HCT116 (cell line): ENCODE measurements around the gene C17orf58. TPM values are rescaled to one million over a fixed set of nuclear protein-coding genes. Genes with fewer than 3 reads are reported as not detected.

Source experiments
- ATAC-seq: fragments of 200-7000 bp; cut with Tn5 transposase; 2 replicates; pipeline ENCODE4 v1.9.1; 2020; ENCODE audit warnings: mild to moderate bottlenecking, moderate library complexity
- BruUV-seq: library from RNA; stranded (reverse); fragments of 400-500 nt; replicated peaks from 2 replicates; lab custom pipeline; 2021; lab: Mats Ljungman, UMichigan
- CTCF ChIA-PET: fragments of 300-600 bp; sonication (Branson Sonifier 250); formaldehyde crosslinking; loops from one replicate; lab custom pipeline; 2021; ENCODE audit warnings: antibody characterized with exemption; lab: Charles Lee
- POLR2A ChIA-PET: fragments of 300-600, 350-600 bp; sonication (Branson Sonifier 250); formaldehyde crosslinking; loops from one replicate; lab custom pipeline; 2021; ENCODE audit warnings: antibody characterized with exemption; lab: Charles Lee
- RAD21 ChIA-PET, 2 experiments: fragments of 300-600 bp; sonication (Branson Sonifier 250); formaldehyde crosslinking; loops; one replicate each; lab custom pipeline; 2023; ENCODE audit warnings: low total read pairs in 2 of 2; ENCODE audit not compliant: uncharacterized antibody in 2 of 2, unreplicated experiment in 2 of 2, low non-redundant PET in 1 of 2; lab: Charles Lee
- DNase-seq: peaks from one replicate; pipeline ENCODE4 v3.0.0-alpha.2; 2010; ENCODE audit warnings: low read depth, low spot score
- H2AFZ ChIP-seq: fragments of 200-600 bp; shearing (Covaris generic), sonication (generic); 2 replicates; pipeline ENCODE4 v1.6.1; 2017; ENCODE audit warnings: low read depth, mixed run types, mixed read lengths, antibody characterized with exemption, low read length; ENCODE audit not compliant: poor library complexity, severe bottlenecking
- H3K27ac ChIP-seq: 2 replicates; pipeline ENCODE4 v1.5.1; 2012; ENCODE audit warnings: low read depth, low read length
- H3K27me3 ChIP-seq: fragments of 200-600 bp; sonication (generic); 2 replicates; pipeline ENCODE4 v1.6.1; 2016; ENCODE audit warnings: mixed run types, low read length, mixed read lengths; ENCODE audit not compliant: insufficient read depth
- H3K36me3 ChIP-seq, 2 experiments: fragments of 200-500 bp in 1 of 2; fragments of 200-600 bp in 1 of 2; sonication (Bioruptor generic) in 1 of 2; sonication (generic) in 1 of 2; 2 replicates each; pipeline versions ENCODE4 v1.5.1 to v1.6.1; 2014 to 2016; ENCODE audit warnings: low read length in 2 of 2, inconsistent platforms in 1 of 2, mixed read lengths in 1 of 2, mixed run types in 1 of 2; ENCODE audit not compliant: insufficient read depth in 2 of 2, control insufficient read depth in 1 of 2
- H3K4me1 ChIP-seq, 2 experiments: fragments of 200-600 bp in 1 of 2; sonication (generic) in 1 of 2; 2 replicates each; pipeline versions ENCODE4 v1.5.1 to v1.6.1; 2012 to 2017; ENCODE audit warnings: low read length in 2 of 2, inconsistent platforms in 1 of 2, mild to moderate bottlenecking in 1 of 2, mixed read lengths in 1 of 2, mixed run types in 1 of 2, moderate library complexity in 1 of 2; ENCODE audit not compliant: insufficient read depth in 2 of 2, control insufficient read depth in 1 of 2
- H3K4me2 ChIP-seq: fragments of 200-600 bp; sonication (generic); 2 replicates; pipeline ENCODE4 v1.6.1; 2017; ENCODE audit warnings: mixed run types, low read length, mixed read lengths
- H3K4me3 ChIP-seq, 2 experiments: fragments of 200-600 bp in 1 of 2; sonication (generic) in 1 of 2; replicated peaks in 1 of 2; 2 replicates each; pipeline ENCODE4 v1.5.1; 2011 to 2016; ENCODE audit warnings: low read length in 2 of 2, control low read depth in 1 of 2, low read depth in 1 of 2, mild to moderate bottlenecking in 1 of 2, mixed read lengths in 1 of 2, mixed run types in 1 of 2
- H3K79me2 ChIP-seq: fragments of 200-600 bp; sonication (generic); 2 replicates; pipeline ENCODE4 v1.6.1; 2017; ENCODE audit warnings: mild to moderate bottlenecking, mixed run types, low read length, moderate library complexity, mixed read lengths; ENCODE audit not compliant: insufficient read depth
- H3K9ac ChIP-seq: fragments of 200-600 bp; sonication (generic); 2 replicates; pipeline ENCODE4 v1.6.1; 2016; ENCODE audit warnings: low read length, mixed read lengths
- H3K9me2 ChIP-seq: fragments of 200-600 bp; sonication (generic), shearing (Covaris generic); 2 replicates; pipeline ENCODE4 v1.6.1; 2017; ENCODE audit warnings: mixed run types, mild to moderate bottlenecking, moderate library complexity; ENCODE audit not compliant: insufficient read depth
- H3K9me3 ChIP-seq, 2 experiments: fragments of 200-500 bp in 1 of 2; fragments of 200-600 bp in 1 of 2; sonication (Bioruptor generic) in 1 of 2; sonication (generic) in 1 of 2; 2 replicates each; pipeline ENCODE4 v1.6.1; 2014 to 2017; ENCODE audit warnings: low read length in 2 of 2, mixed read lengths in 2 of 2, inconsistent platforms in 1 of 2, low read depth in 1 of 2, mild to moderate bottlenecking in 1 of 2, mixed run types in 1 of 2, moderate library complexity in 1 of 2; ENCODE audit not compliant: control insufficient read depth in 1 of 2, insufficient read depth in 1 of 2
- H4K20me1 ChIP-seq: fragments of 200-600 bp; sonication (generic), shearing (Covaris generic); 2 replicates; pipeline ENCODE4 v1.6.1; 2017; ENCODE audit warnings: mixed run types, mild to moderate bottlenecking, moderate library complexity; ENCODE audit not compliant: insufficient read depth
- CBX3 ChIP-seq: IDR thresholded peaks from 2 replicates; pipeline ENCODE4 v1.6.1; 2012; ENCODE audit warnings: low read depth
- CEBPB ChIP-seq: IDR thresholded peaks from 2 replicates; pipeline ENCODE4 v1.6.1; 2012; ENCODE audit warnings: low read depth
- POLR2AphosphoS5 ChIP-seq: IDR thresholded peaks from 2 replicates; pipeline ENCODE4 v1.6.1; 2011; ENCODE audit warnings: mild to moderate bottlenecking, low read depth, low read length, moderate library complexity
- YY1 ChIP-seq: IDR thresholded peaks from 2 replicates; pipeline ENCODE4 v1.6.1; 2011; ENCODE audit warnings: low read length, low read depth, moderate library complexity, mild to moderate bottlenecking; ENCODE audit not compliant: insufficient replicate concordance; ENCODE audit errors: extremely low read depth
- ZBTB33 ChIP-seq: IDR thresholded peaks from 2 replicates; pipeline ENCODE4 v1.6.1; 2011; ENCODE audit warnings: mild to moderate bottlenecking, low read length, moderate library complexity; ENCODE audit not compliant: insufficient replicate concordance; ENCODE audit errors: extremely low read depth
- ZNF274 ChIP-seq: fragments of 200-500 bp; sonication (Bioruptor generic); IDR thresholded peaks from 2 replicates; pipeline ENCODE4 v1.6.1; 2014; ENCODE audit warnings: mild to moderate bottlenecking, low read depth, low read length, inconsistent platforms
- intact Hi-C: fragments of 100-400 bp; cut with micrococcal nuclease; formaldehyde crosslinking; loops from 2 replicates; pipeline ENCODE4 v1.10.0; 2022
- total RNA-seq: library from RNA; stranded (reverse); gene quantifications from one replicate; pipeline ENCODE4 v1.2.1, GENCODE V29; 2021; ENCODE audit not compliant: unreplicated experiment

Gene C17orf58
- total RNA-seq, 1 experiment from 2014 or later: 38.1 TPM

- Histone ChIP-seq H3K9me3 (no peaks in the 10 kb centered on the region), H3K9me2 (no peaks in the 10 kb centered on the region), H4K20me1 (no peaks in the 10 kb centered on the region), H3K36me3 (no peaks in the 10 kb centered on the region), H3K4me1 (peaks cover 19 to 30% of the 10 kb centered on the region in 2 experiments), H3K79me2 (no peaks in the 10 kb centered on the region), H3K27ac (no peak overlapping the region), H3K27me3 (no peaks in the 10 kb centered on the region), H2AFZ (peak overlapping the region; percentile 49), H3K4me3 (no peak overlapping the region), H3K4me2 (0 out of 2 replicates have a peak overlapping the region, but pooled peaks have one; percentile 2), H3K9ac (no peak overlapping the region)
- ChIA-PET CTCF (interaction anchor here (0.8 to 1.8 kb wide), 2 partner anchors 10 to 18 kb away, joined by 3 to 5 read pairs; no protein-coding TSS in a partner anchor), POLR2A (no interaction called here), RAD21 (no interaction called here)
- no peak for TF ChIP-seq POLR2AphosphoS5
- TF ChIP-seq ZBTB33: no peak
- TF ChIP-seq CBX3: no peak
- TF ChIP-seq ZNF274: no peak
- TF ChIP-seq CEBPB: no peak
- TF ChIP-seq YY1: no peak
- DNase-seq (no peak), ATAC-seq (no peak)
- no TSS peak for BruUV-seq
- intact Hi-C loops: no loop called here
Measured at GRCh38 chr17:68029512-68030215, 33.4 kb upstream of the C17orf58 start.
